Right kidney (tissue), 1 donor: Measurements from ENCODE around the gene GCNT2.
"Not testable (repeated sequence)": the region's sequence is repeated elsewhere in the genome, so short reads cannot be mapped to it uniquely, and the experiment has no call there.

Source experiments
- DNase-seq: peaks from one replicate; pipeline ENCODE4 v3.0.0-alpha.2; 2016

Gene GCNT2

GRCh38 chr6:10581402-10581801 is 60.3 kb downstream of the GCNT2 start:
- DNase-seq: not testable (repeated sequence)

- DNase-seq: no peak
Measured at GRCh38 chr6:10582774-10583508, 61.8 kb downstream of the GCNT2 start.

- DNase-seq: no peak
Measured at GRCh38 chr6:10583509-10583901, 62.4 kb downstream of the GCNT2 start.

- no peak for DNase-seq
Measured at GRCh38 chr6:10584607-10585006, 63.5 kb downstream of the GCNT2 start.

- DNase-seq: no peak
Measured at GRCh38 chr6:10585209-10585845, 64.2 kb downstream of the GCNT2 start.

GRCh38 chr6:10586302-10586701 is 65.2 kb downstream of the GCNT2 start:
- DNase-seq: no peak

- DNase-seq: no peak
Measured at GRCh38 chr6:10587656-10588406, 66.7 kb downstream of the GCNT2 start.

GRCh38 chr6:10588562-10589428 is 67.6 kb downstream of the GCNT2 start:
- no peak for DNase-seq

- DNase-seq: no peak
Measured at GRCh38 chr6:10589429-10589727, 68.2 kb downstream of the GCNT2 start.

GRCh38 chr6:10589983-10590382 is 68.8 kb downstream of the GCNT2 start:
- DNase-seq: no peak

- no peak for DNase-seq
Measured at GRCh38 chr6:10591422-10592160, 70.4 kb downstream of the GCNT2 start.

- no peak for DNase-seq
Measured at GRCh38 chr6:10595731-10596664, 74.8 kb downstream of the GCNT2 start.

- no peak for DNase-seq
Measured at GRCh38 chr6:10597499-10598001, 76.4 kb downstream of the GCNT2 start.

- no peak for DNase-seq
Measured at GRCh38 chr6:10598084-10598960, 77.2 kb downstream of the GCNT2 start.

- no peak for DNase-seq
Measured at GRCh38 chr6:10599046-10599445, 77.9 kb downstream of the GCNT2 start.

GRCh38 chr6:10600681-10601080 is 79.5 kb downstream of the GCNT2 start:
- not testable (repeated sequence) for DNase-seq

GRCh38 chr6:10603219-10603618 is 82.1 kb downstream of the GCNT2 start:
- no peak for DNase-seq

GRCh38 chr6:10609038-10609437 is 87.9 kb downstream of the GCNT2 start:
- no peak for DNase-seq

- DNase-seq: no peak
Measured at GRCh38 chr6:10610289-10610688, 89.1 kb downstream of the GCNT2 start.
